ENCODE data around the gene C11orf24. TPM values are rescaled to one million over a fixed set of nuclear protein-coding genes. Genes with fewer than 3 reads are reported as not detected.
"Not testable (repeated sequence)": the region's sequence is repeated elsewhere in the genome, so short reads cannot be mapped to it uniquely, and the experiment has no call there.

Gene C11orf24
- total RNA-seq, 3 donors from 2014 or later (not counting 1 experiment from before 2014, with no cell fraction given): 15.6 to 26.1 (median 17.7) TPM

- peaks cover 10% of the 10 kb centered on the region for H3K4me1 ChIP-seq (ENCODE audit: control insufficient read depth, insufficient read depth, low read length)
- intact Hi-C loops (cut with micrococcal nuclease): no loop called here
- no peak overlapping the region for H3K27ac Mint-ChIP-seq
Measured at GRCh38 chr11:68293708-68294107, 21.9 kb upstream of the C11orf24 start.

GRCh38 chr11:68289456-68289855 lies 17.7 kb upstream of the C11orf24 start:
- intact Hi-C loops (cut with micrococcal nuclease): no loop called here
- Mint-ChIP-seq H3K36me3 (no peaks in the 10 kb centered on the region), H3K4me3 (no peak overlapping the region), H3K4me1 (no peaks in the 10 kb centered on the region), H3K9me3 (peaks cover 0 to 2% of the 10 kb centered on the region in 2 donors), H3K27ac (no peak overlapping the region), H3K27me3 (ENCODE audit: low read depth in 2 of 2) (no peaks in the 10 kb centered on the region)
- no peaks in the 10 kb centered on the region for H3K9me3 ChIP-seq (ENCODE audit: control insufficient read depth, insufficient read depth, low read length)
- H3K27ac ChIP-seq (ENCODE audit: low read length): no peak overlapping the region
- no peak overlapping the region for H3K4me3 ChIP-seq (ENCODE audit: low read length)
- no peaks in the 10 kb centered on the region for H3K36me3 ChIP-seq (ENCODE audit: control insufficient read depth, insufficient read depth, low read length)
- no peak for TF ChIP-seq CTCF (IDR thresholded peaks at IDR 0.05)
- DNase-seq (no peak), ATAC-seq (no peak)
- no peaks in the 10 kb centered on the region for H3K4me1 ChIP-seq (ENCODE audit: control insufficient read depth, insufficient read depth, low read length)
- 91% methylated on average over 2 of the region's 2 CpGs for WGBS (ENCODE audit: insufficient coverage)
- H3K27me3 ChIP-seq (ENCODE audit: control insufficient read depth, insufficient read depth, low read length): no peaks in the 10 kb centered on the region

More at GRCh38 chr11:68293708-68294107, 21.9 kb upstream of the C11orf24 start:
- Histone ChIP-seq H3K4me3 (ENCODE audit: low read length) (no peak overlapping the region), H3K27me3 (ENCODE audit: control insufficient read depth, insufficient read depth, low read length) (peaks cover 4% of the 10 kb centered on the region), H3K36me3 (ENCODE audit: control insufficient read depth, insufficient read depth, low read length) (no peaks in the 10 kb centered on the region), H3K9me3 (ENCODE audit: control insufficient read depth, insufficient read depth, low read length) (no peaks in the 10 kb centered on the region), H3K27ac (ENCODE audit: low read length) (no peak overlapping the region)
- ATAC-seq: no peak
- H3K4me1 Mint-ChIP-seq: no peaks in the 10 kb centered on the region
- no peaks in the 10 kb centered on the region for H3K27me3 Mint-ChIP-seq (ENCODE audit: low read depth in 2 of 2)
- H3K4me3 Mint-ChIP-seq: no peak overlapping the region
- no peak for TF ChIP-seq CTCF (IDR thresholded peaks at IDR 0.05)
- DNase-seq: no peak
- 71% methylated on average over 1 of the region's 2 CpGs for WGBS (ENCODE audit: insufficient coverage)
- H3K36me3 Mint-ChIP-seq: no peaks in the 10 kb centered on the region
- peaks cover 0 to 2% of the 10 kb centered on the region in 2 donors for H3K9me3 Mint-ChIP-seq

GRCh38 chr11:68287419-68287818 lies 15.6 kb upstream of the C11orf24 start:
- Mint-ChIP-seq H3K4me3 (no peak overlapping the region), H3K4me1 (peaks cover 10% of the 10 kb centered on the region in 2 donors), H3K36me3 (no peaks in the 10 kb centered on the region), H3K27me3 (ENCODE audit: low read depth in 2 of 2) (no peaks in the 10 kb centered on the region), H3K27ac (no peak overlapping the region), H3K9me3 (peaks cover 0 to 2% of the 10 kb centered on the region in 2 donors)
- no peaks in the 10 kb centered on the region for H3K9me3 ChIP-seq (ENCODE audit: control insufficient read depth, insufficient read depth, low read length)
- peaks cover 6% of the 10 kb centered on the region for H3K4me1 ChIP-seq (ENCODE audit: control insufficient read depth, insufficient read depth, low read length)
- WGBS (ENCODE audit: insufficient coverage): 83% methylated on average over 6 of the region's 8 CpGs
- no peak overlapping the region for H3K27ac ChIP-seq (ENCODE audit: low read length)
- no peaks in the 10 kb centered on the region for H3K27me3 ChIP-seq (ENCODE audit: control insufficient read depth, insufficient read depth, low read length)
- DNase-seq (no peak), ATAC-seq (no peak)
- no peak overlapping the region for H3K4me3 ChIP-seq (ENCODE audit: low read length)
- intact Hi-C loops (cut with micrococcal nuclease): no loop called here
- H3K36me3 ChIP-seq (ENCODE audit: control insufficient read depth, insufficient read depth, low read length): no peaks in the 10 kb centered on the region
- no peak for TF ChIP-seq CTCF (IDR thresholded peaks at IDR 0.05)

GRCh38 chr11:68284588-68284987 lies 12.8 kb upstream of the C11orf24 start:
- H3K36me3 Mint-ChIP-seq; H3K9me3 Mint-ChIP-seq; H3K27ac Mint-ChIP-seq; intact Hi-C loops (cut with micrococcal nuclease); H3K27me3 ChIP-seq (ENCODE audit: control insufficient read depth, insufficient read depth, low read length); H3K36me3 ChIP-seq (ENCODE audit: control insufficient read depth, insufficient read depth, low read length); ATAC-seq; DNase-seq; H3K27me3 Mint-ChIP-seq (ENCODE audit: low read depth in 2 of 2); H3K27ac ChIP-seq (ENCODE audit: low read length); H3K9me3 ChIP-seq (ENCODE audit: control insufficient read depth, insufficient read depth, low read length); H3K4me3 Mint-ChIP-seq; H3K4me3 ChIP-seq (ENCODE audit: low read length): not testable (repeated sequence)
- peaks cover 19 to 20% of the 10 kb centered on the region in 2 donors for H3K4me1 Mint-ChIP-seq
- WGBS (ENCODE audit: insufficient coverage): 87% methylated on average over 2 of the region's 3 CpGs
- peaks cover 16% of the 10 kb centered on the region for H3K4me1 ChIP-seq (ENCODE audit: control insufficient read depth, insufficient read depth, low read length)

Measured in natural killer cell (primary cell).